C4-2B (cell line): ENCODE measurements around the gene ZSWIM4.

Experiments
- H3K27ac ChIP-seq: fragments of 450-650 bp; 2 replicates; pipeline ENCODE4 v1.5.1; 2017
- CTCF ChIP-seq: fragments of 450-650 bp; conservative IDR thresholded peaks from 2 replicates; pipeline ENCODE4 v1.5.1; 2017; ENCODE audit warnings: mild to moderate bottlenecking
- ZFX ChIP-seq: fragments of 450-650 bp; IDR thresholded peaks from 2 replicates; pipeline ENCODE4 v1.6.1; 2017

The ZSWIM4 gene

GRCh38 chr19:13765395-13766094 is 29.7 kb upstream of the ZSWIM4 start:
- H3K27ac ChIP-seq = peak overlapping the region; percentile 78
- TF ChIP-seq CTCF (no peak), ZFX (no peak)

- TF ChIP-seq ZFX = no peak
- no peak for TF ChIP-seq CTCF
- peak overlapping the region; percentile 78 for H3K27ac ChIP-seq
Measured at GRCh38 chr19:13766095-13766481, 29.2 kb upstream of the ZSWIM4 start.

GRCh38 chr19:13768510-13768909 is 26.7 kb upstream of the ZSWIM4 start:
- no peak overlapping the region for H3K27ac ChIP-seq
- TF ChIP-seq ZFX (no peak), CTCF (no peak)

- no peak overlapping the region for H3K27ac ChIP-seq
- no peak for TF ChIP-seq CTCF
- TF ChIP-seq ZFX = no peak
Measured at GRCh38 chr19:13770013-13770635, 25.1 kb upstream of the ZSWIM4 start.

- TF ChIP-seq CTCF = no peak
- TF ChIP-seq ZFX = peak; percentile 31; the same call in 1 of the 2 replicates
- peak within 1 kb of the TSS; percentile 86 for H3K27ac ChIP-seq
Measured at GRCh38 chr19:13774217-13775191, 20.7 kb upstream of the ZSWIM4 start, which contains the start of gene C19orf53. Gene C19orf53, plus strand, starts transcription at chr19:13774456. Its CDS starts 22 bp downstream, at chr19:13774478.

- TF ChIP-seq ZFX (no peak), CTCF (no peak)
- H3K27ac ChIP-seq = no peak overlapping the region
Measured at GRCh38 chr19:13778398-13778797, 16.8 kb upstream of the ZSWIM4 start.
